Measurements from ENCODE around the gene CALN1. TPM values are rescaled to one million over a fixed set of nuclear protein-coding genes. Genes with fewer than 3 reads are reported as not detected.

The CALN1 gene
- total and polyA plus RNA-seq, 4 donors, result 0.02 to 0.91 (median 0.03) TPM

DNA sequence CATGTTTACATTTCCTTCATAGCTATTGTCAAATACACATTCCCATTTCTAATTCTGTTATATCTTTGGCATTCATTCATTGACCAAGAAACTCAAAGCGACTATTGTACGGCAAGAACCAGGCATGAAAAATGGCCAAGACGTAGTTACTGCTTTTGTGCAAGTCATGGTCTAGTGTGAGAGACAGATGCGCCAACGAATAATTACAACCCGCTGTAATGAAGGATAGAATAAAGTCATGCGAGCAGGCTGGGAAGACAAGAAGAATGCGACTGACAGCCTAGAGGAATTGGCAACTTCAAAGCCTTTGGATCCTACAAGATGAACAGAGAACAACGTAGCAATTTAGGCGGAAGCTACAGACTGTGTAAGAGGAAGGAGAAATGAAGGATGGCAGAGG, 221.2 kb downstream of the CALN1 start:
- Histone ChIP-seq H3K27me3 (ENCODE audit: control insufficient read depth in 3 of 3, insufficient read depth in 3 of 3, low read length in 2 of 3) (no peaks in the 10 kb centered on the region), H3K4me1 (ENCODE audit: control insufficient read depth in 5 of 5, insufficient read depth in 5 of 5, low read length in 5 of 5) (no peaks in the 10 kb centered on the region), H3K4me3 (no peak overlapping the region), H3K36me3 (ENCODE audit: control insufficient read depth in 4 of 4, insufficient read depth in 4 of 4, low read length in 4 of 4) (no peaks in the 10 kb centered on the region), H3K9ac (ENCODE audit: insufficient read depth in 1 of 2, low read length in 2 of 2) (no peak overlapping the region), H3K9me3 (ENCODE audit: control insufficient read depth in 4 of 4, insufficient read depth in 3 of 4, low read length in 3 of 4) (peaks cover 0 to 2% (median 1%) of the 10 kb centered on the region in 4 donors), H3K27ac (ENCODE audit: low read depth in 1 of 2, low read length in 1 of 2) (no peak overlapping the region)
- WGBS, 2 donors, result 91 to 92% methylated on average over 10 of the region's 10 CpGs
- TF ChIP-seq, protein P1, sequence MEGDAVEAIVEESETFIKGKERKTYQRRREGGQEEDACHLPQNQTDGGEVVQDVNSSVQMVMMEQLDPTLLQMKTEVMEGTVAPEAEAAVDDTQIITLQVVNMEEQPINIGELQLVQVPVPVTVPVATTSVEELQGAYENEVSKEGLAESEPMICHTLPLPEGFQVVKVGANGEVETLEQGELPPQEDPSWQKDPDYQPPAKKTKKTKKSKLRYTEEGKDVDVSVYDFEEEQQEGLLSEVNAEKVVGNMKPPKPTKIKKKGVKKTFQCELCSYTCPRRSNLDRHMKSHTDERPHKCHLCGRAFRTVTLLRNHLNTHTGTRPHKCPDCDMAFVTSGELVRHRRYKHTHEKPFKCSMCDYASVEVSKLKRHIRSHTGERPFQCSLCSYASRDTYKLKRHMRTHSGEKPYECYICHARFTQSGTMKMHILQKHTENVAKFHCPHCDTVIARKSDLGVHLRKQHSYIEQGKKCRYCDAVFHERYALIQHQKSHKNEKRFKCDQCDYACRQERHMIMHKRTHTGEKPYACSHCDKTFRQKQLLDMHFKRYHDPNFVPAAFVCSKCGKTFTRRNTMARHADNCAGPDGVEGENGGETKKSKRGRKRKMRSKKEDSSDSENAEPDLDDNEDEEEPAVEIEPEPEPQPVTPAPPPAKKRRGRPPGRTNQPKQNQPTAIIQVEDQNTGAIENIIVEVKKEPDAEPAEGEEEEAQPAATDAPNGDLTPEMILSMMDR (IDR thresholded peaks at IDR 0.05; ENCODE audit: control extremely low read depth, extremely low read depth), result no peak
- no peak for DNase-seq
- no peak for ATAC-seq (ENCODE audit: insufficient read depth, low FRiP score)

DNA sequence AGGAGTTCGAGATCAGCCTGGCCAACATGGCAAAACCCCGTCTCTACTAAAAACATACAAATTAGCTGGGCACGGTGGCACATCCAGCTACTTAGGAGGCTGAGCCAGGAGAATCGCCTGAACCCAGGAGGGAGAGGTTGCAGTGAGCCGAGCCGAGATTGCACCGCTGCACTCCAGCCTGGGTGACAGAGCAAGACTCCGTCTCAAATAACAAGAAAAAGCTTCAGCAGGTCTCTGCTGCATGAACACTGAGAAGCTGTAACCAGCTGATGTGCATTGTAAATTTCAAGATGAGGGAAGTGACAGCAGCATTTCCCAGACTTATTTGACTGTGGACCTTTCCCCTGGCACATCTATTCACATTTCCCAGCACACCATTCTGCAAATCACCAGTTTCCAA, 222.0 kb downstream of the CALN1 start:
- Histone ChIP-seq H3K36me3 (ENCODE audit: control insufficient read depth in 4 of 4, insufficient read depth in 4 of 4, low read length in 4 of 4) (no peaks in the 10 kb centered on the region), H3K27ac (ENCODE audit: low read depth in 1 of 2, low read length in 1 of 2) (no peak overlapping the region), H3K9me3 (ENCODE audit: control insufficient read depth in 4 of 4, insufficient read depth in 3 of 4, low read length in 3 of 4) (peaks cover 0 to 2% (median 1%) of the 10 kb centered on the region in 4 donors), H3K4me1 (ENCODE audit: control insufficient read depth in 5 of 5, insufficient read depth in 5 of 5, low read length in 5 of 5) (no peaks in the 10 kb centered on the region), H3K9ac (ENCODE audit: insufficient read depth in 1 of 2, low read length in 2 of 2) (no peak overlapping the region), H3K4me3 (no peak overlapping the region), H3K27me3 (ENCODE audit: control insufficient read depth in 3 of 3, insufficient read depth in 3 of 3, low read length in 2 of 3) (no peaks in the 10 kb centered on the region)
- ATAC-seq (ENCODE audit: insufficient read depth, low FRiP score) (no peak), DNase-seq (no peak)
- TF ChIP-seq, protein P1 (IDR thresholded peaks at IDR 0.05; ENCODE audit: control extremely low read depth, extremely low read depth), result no peak
- 90 to 93% methylated on average over 8 of the region's 8 CpGs for WGBS, 2 donors

DNA sequence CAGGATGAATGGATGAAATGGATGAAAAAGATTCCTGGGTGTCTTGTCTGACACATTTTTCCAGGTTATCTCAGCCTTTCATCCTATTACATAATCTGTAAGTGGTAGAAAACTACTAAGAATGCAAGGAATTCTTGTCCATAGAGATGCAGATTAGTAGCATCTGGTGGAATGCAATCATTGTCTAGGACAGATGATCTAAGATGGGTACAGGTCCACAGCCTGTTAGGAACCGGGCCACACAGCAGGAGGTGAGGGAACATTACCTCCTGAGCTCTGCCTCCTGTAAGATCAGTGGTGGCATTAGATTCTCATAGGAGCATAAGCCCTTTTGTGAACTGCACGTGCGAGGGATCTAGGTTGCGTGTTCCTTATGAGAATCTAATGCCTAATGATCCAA, 225.0 kb downstream of the CALN1 start:
- H3K9me3 ChIP-seq (ENCODE audit: control insufficient read depth in 4 of 4, insufficient read depth in 3 of 4, low read length in 3 of 4), result no peaks in the 10 kb centered on the region
- H3K4me1 ChIP-seq (ENCODE audit: control insufficient read depth in 5 of 5, insufficient read depth in 5 of 5, low read length in 5 of 5), result no peaks in the 10 kb centered on the region
- ATAC-seq (ENCODE audit: insufficient read depth, low FRiP score) (no peak), DNase-seq (no peak)
- TF ChIP-seq, protein P1 (IDR thresholded peaks at IDR 0.05; ENCODE audit: control extremely low read depth, extremely low read depth), result no peak
- no peak overlapping the region for H3K4me3 ChIP-seq
- no peaks in the 10 kb centered on the region for H3K27me3 ChIP-seq (ENCODE audit: control insufficient read depth in 3 of 3, insufficient read depth in 3 of 3, low read length in 2 of 3)
- H3K36me3 ChIP-seq (ENCODE audit: control insufficient read depth in 4 of 4, insufficient read depth in 4 of 4, low read length in 4 of 4), result no peaks in the 10 kb centered on the region
- no peak overlapping the region for H3K9ac ChIP-seq (ENCODE audit: insufficient read depth in 1 of 2, low read length in 2 of 2)
- 87 to 92% methylated on average over 4 of the region's 4 CpGs for WGBS, 2 donors
- H3K27ac ChIP-seq (ENCODE audit: low read depth in 1 of 2, low read length in 1 of 2), result no peak overlapping the region

DNA sequence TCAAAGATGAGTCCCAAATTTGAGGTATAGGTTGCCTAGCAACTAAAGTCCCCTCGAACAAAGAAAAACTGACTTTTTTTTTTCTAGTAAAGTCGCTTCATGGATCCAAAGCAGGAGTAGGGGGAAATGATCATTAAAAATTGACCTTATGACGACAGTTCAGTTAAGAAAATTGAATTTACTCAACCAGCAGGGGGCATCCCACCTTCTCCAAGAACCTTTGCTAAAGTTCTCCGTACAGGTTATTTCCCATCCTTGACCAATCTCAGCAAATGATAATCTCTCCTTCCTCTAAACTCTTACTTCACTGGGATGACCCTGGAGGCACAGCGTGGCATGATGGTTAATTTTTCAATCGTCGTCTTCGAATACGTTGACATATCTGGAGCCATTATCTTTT, 228.3 kb downstream of the CALN1 start:
- Histone ChIP-seq H3K4me3 (no peak overlapping the region), H3K9me3 (ENCODE audit: control insufficient read depth in 4 of 4, insufficient read depth in 3 of 4, low read length in 3 of 4) (no peaks in the 10 kb centered on the region), H3K4me1 (ENCODE audit: control insufficient read depth in 5 of 5, insufficient read depth in 5 of 5, low read length in 5 of 5) (no peaks in the 10 kb centered on the region), H3K9ac (ENCODE audit: insufficient read depth in 1 of 2, low read length in 2 of 2) (no peak overlapping the region), H3K36me3 (ENCODE audit: control insufficient read depth in 4 of 4, insufficient read depth in 4 of 4, low read length in 4 of 4) (no peaks in the 10 kb centered on the region), H3K27me3 (ENCODE audit: control insufficient read depth in 3 of 3, insufficient read depth in 3 of 3, low read length in 2 of 3) (no peaks in the 10 kb centered on the region), H3K27ac (ENCODE audit: low read depth in 1 of 2, low read length in 1 of 2) (no peak overlapping the region)
- ATAC-seq (ENCODE audit: insufficient read depth, low FRiP score) (no peak), DNase-seq (peak in 2 of 3 donors; percentile 10 to 23)
- WGBS, 2 donors, result 75 to 81% methylated on average over 9 of the region's 9 CpGs
- TF ChIP-seq, protein P1 (IDR thresholded peaks at IDR 0.05; ENCODE audit: control extremely low read depth, extremely low read depth), result no peak
